Brain microvascular endothelial cell (primary cell): ENCODE data around the gene ACER1.
A peak's percentile ranks its signal among the peaks of the same experiment; 100 is the strongest.

ENCODE experiments used
- DNase-seq: peaks from one replicate; pipeline ENCODE4 v3.0.0-alpha.2; 2020
- H3K27ac ChIP-seq: fragments of 250-450 bp; sonication (Bioruptor Pico); 2 replicates; pipeline ENCODE4 v1.5.1; 2020; ENCODE audit warnings: mild to moderate bottlenecking, moderate library complexity
- H3K27me3 ChIP-seq: fragments of 250-450 bp; sonication (Bioruptor Pico); replicated peaks from 2 replicates; pipeline ENCODE4 v1.5.1; 2020; ENCODE audit warnings: mild to moderate bottlenecking
- H3K36me3 ChIP-seq: fragments of 250-450 bp; sonication (Bioruptor Pico); replicated peaks from 2 replicates; pipeline ENCODE4 v1.5.1; 2020; ENCODE audit warnings: mild to moderate bottlenecking
- H3K4me3 ChIP-seq: 2 replicates; pipeline ENCODE4 v1.5.1; 2011; ENCODE audit warnings: low read depth, mild to moderate bottlenecking, control low read depth, low read length, moderate library complexity
- in situ Hi-C: cut with HindIII; loops from 2 replicates; pipeline ENCODE4 v1.10.0; 2017; ENCODE audit warnings: low sequenced_read_pairs, low pct_ligation_motif_present
- TF ChIP-seq, protein P1 (sequence below): IDR thresholded peaks from 2 replicates; pipeline ENCODE4 v1.5.1; 2011; ENCODE audit warnings: low read depth, mild to moderate bottlenecking, moderate library complexity, low read length, control low read depth, inconsistent platforms; ENCODE audit errors: missing control alignments

ACER1 gene

DNA sequence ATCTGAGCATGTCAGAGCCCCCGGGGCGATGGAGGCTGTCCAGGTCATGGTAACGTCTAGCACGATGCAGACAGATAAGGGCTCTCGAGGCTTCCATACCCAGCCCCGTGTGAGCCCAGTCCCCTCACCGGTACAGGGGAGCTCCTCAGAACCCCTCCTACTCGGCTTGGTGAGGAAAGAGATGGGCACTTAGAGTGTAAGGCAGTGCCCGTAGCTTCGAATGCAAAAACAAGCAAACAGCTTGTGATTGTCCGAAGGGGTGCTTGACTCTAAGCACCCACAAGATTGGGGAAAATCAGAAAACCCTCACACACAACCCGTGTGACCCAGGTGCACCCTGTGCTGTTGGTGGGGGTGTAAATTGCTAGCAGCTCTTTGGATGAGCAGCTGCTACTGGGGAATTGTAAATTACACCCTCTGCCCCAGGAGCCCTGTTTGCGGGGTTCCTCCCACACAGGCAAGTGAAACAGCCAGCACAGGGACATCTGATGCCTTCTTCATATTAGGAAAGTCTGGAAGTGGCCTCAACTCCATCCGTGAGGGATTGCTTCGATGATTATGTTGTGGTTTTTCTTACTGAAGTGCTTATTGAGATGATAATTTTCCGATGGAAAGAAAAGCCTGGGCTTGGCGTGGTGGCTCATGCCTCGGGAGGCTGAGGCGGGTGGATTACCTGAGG, 43.2 kb upstream of the ACER1 start:
- TF ChIP-seq, protein P1, sequence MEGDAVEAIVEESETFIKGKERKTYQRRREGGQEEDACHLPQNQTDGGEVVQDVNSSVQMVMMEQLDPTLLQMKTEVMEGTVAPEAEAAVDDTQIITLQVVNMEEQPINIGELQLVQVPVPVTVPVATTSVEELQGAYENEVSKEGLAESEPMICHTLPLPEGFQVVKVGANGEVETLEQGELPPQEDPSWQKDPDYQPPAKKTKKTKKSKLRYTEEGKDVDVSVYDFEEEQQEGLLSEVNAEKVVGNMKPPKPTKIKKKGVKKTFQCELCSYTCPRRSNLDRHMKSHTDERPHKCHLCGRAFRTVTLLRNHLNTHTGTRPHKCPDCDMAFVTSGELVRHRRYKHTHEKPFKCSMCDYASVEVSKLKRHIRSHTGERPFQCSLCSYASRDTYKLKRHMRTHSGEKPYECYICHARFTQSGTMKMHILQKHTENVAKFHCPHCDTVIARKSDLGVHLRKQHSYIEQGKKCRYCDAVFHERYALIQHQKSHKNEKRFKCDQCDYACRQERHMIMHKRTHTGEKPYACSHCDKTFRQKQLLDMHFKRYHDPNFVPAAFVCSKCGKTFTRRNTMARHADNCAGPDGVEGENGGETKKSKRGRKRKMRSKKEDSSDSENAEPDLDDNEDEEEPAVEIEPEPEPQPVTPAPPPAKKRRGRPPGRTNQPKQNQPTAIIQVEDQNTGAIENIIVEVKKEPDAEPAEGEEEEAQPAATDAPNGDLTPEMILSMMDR = no peak
- no peak overlapping the region for H3K27ac ChIP-seq
- in situ Hi-C loops = no loop called here
- no peak for DNase-seq
- H3K36me3 ChIP-seq = peaks cover 32% of the 10 kb centered on the region
- no peaks in the 10 kb centered on the region for H3K27me3 ChIP-seq
- H3K4me3 ChIP-seq = no peak overlapping the region

DNA sequence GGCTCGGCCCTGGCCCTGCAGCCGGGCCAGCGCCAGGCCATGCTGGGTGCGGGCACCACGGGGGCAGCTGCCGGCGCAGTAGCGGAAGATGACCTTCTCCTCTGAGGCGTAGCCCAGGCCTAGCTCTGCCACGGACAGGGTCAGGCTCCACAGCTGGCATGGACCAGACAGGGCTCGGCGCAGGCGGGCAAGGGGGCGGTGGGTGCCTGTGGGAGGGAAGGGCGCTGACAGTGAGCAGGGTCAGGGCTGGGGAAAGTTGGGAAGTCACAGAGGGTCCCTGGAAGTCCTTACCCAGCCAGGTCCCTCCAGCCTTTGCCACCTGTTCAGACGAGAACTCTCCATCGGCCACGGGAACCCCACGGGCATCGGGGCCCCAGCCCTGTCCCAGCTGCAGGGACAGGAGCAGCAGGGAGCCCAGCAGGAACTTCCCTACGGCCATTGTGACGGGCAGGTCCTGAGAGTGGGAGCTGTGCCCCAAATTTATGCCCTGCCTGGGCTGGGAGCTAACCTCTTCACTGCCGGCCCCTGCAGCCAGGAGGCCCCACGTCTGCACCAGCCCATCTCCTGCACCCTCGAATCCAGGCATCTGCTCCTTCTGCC, 42.1 kb upstream of the ACER1 start, which contains the start of gene PSPN:
PSPN (minus strand) TSS at position 523 of the 600 bp plus-strand sequence; CDS start at position 439, 84 bp downstream.
- Histone ChIP-seq H3K4me3 (no peak within 1 kb of the TSS), H3K27ac (no peak within 1 kb of the TSS), H3K36me3 (peaks cover 21% of the 10 kb centered on the region), H3K27me3 (no peaks in the 10 kb centered on the region)
- TF ChIP-seq, protein P1 = no peak
- DNase-seq = no peak
- in situ Hi-C loops = no loop called here

DNA sequence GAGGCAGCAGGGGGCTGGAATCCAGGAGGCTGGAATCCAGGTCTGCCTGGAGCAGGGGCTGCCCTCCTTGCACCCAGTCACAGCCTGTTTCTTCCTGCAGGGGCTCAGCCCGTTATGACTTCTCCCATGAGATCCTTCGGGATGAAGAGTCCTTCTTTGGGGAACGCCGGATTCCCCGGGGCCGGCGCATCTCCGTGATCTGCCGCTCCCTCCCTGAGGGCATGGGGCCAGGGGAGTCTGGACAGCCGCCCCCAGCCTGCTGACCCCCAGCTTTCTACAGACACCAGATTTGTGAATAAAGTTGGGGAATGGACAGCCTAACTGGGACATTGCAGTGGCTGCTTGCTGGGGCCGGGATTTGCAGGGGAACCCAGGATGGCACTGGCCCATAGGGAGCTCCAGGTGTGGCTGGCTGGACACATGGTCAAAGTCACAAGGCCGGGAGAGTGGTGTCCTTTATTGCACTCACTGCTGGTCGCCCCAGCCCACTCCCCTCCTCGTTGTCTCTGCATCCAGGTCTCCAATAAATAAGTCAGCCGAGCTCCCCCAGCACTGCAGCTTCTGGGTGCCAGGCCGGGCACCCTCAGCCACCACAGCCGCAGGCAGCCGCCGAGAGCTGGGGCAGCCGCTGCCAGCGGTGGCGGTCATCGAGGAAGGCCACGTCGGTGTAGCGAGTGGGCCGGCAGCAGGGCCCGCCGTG, 41.4 kb upstream of the ACER1 start:
- DNase-seq = no peak
- Histone ChIP-seq H3K4me3 (no peak overlapping the region), H3K36me3 (peaks cover 14% of the 10 kb centered on the region), H3K27ac (no peak overlapping the region), H3K27me3 (no peaks in the 10 kb centered on the region)
- in situ Hi-C loops = no loop called here
- TF ChIP-seq, protein P1 = no peak

DNA sequence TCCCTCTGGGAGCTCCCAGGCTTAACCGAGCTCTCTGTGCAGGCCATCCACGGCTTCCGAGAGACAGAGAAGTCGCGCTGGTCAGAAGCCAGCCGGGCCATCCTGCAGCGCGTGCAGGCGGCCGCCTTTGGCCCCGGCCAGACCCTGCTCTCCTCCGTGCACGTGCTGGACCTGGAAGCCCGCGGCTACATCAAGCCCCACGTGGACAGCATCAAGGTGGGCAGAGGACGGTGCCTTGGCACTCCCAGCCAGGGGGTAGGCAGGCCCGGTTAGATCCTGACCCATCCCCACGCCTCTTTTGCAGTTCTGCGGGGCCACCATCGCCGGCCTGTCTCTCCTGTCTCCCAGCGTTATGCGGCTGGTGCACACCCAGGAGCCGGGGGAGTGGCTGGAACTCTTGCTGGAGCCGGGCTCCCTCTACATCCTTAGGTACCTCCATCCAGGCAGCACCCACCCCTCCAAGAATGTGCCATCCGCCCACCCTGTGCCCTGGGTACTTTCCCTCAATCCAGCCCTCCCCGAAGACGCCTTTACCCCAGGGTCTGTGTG, 40.8 kb upstream of the ACER1 start:
- H3K36me3 ChIP-seq = peaks cover 10% of the 10 kb centered on the region
- no peaks in the 10 kb centered on the region for H3K27me3 ChIP-seq
- no peak overlapping the region for H3K27ac ChIP-seq
- in situ Hi-C loops = no loop called here
- no peak for DNase-seq
- TF ChIP-seq, protein P1 = no peak
- H3K4me3 ChIP-seq = peak overlapping the region; percentile 58

DNA sequence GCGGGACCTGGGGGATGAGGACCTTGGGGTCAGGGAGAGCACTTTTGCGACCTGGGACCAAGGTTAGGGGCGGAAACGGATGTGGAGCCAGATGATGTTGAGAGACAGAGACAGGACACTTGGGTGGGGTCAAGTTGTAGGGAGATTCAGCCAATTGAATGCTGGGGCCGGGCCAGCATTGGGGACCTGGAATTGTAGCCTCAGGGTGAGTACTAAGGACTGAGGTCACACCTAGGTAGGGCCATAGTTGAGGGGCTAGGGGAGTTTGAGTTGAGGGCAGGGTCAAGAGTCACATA, 40.3 kb upstream of the ACER1 start:
- TF ChIP-seq, protein P1 = no peak
- H3K27me3 ChIP-seq = no peaks in the 10 kb centered on the region
- in situ Hi-C loops = no loop called here
- peak overlapping the region; percentile 58 for H3K4me3 ChIP-seq
- DNase-seq = no peak
- H3K27ac ChIP-seq = peak overlapping the region; percentile 34
- peaks cover 6% of the 10 kb centered on the region for H3K36me3 ChIP-seq
